ENCODE measurements around the gene LAIR2. TPM values are rescaled to one million over a fixed set of nuclear protein-coding genes. Genes with fewer than 3 reads are reported as not detected.
"Not testable (repeated sequence)": the region's sequence is repeated elsewhere in the genome, so short reads cannot be mapped to it uniquely, and the experiment has no call there.

LAIR2 gene
- polyA plus RNA-seq, 1 donor = not detected

- DNase-seq (ENCODE audit: low read depth) = no peak
Measured at GRCh38 chr19:54464630-54465425, 37.8 kb upstream of the LAIR2 start.

GRCh38 chr19:54465426-54466109, 37.1 kb upstream of the LAIR2 start:
- DNase-seq (ENCODE audit: low read depth) = no peak

- not testable (repeated sequence) for DNase-seq (ENCODE audit: low read depth)
Measured at GRCh38 chr19:54466110-54466480, 36.5 kb upstream of the LAIR2 start.

- DNase-seq (ENCODE audit: low read depth) = no peak
Measured at GRCh38 chr19:54469496-54469934, 33.1 kb upstream of the LAIR2 start.

GRCh38 chr19:54470276-54470887, 32.2 kb upstream of the LAIR2 start:
- DNase-seq (ENCODE audit: low read depth) = no peak

GRCh38 chr19:54470991-54471782, 31.4 kb upstream of the LAIR2 start:
- no peak for DNase-seq (ENCODE audit: low read depth)

- no peak for DNase-seq (ENCODE audit: low read depth)
Measured at GRCh38 chr19:54473071-54473891, 29.4 kb upstream of the LAIR2 start, which contains the start of gene CDC42EP5. TSS of gene CDC42EP5 (minus strand) at chr19:54473296. CDS start at chr19:54465547, 7,749 bp downstream.

- no peak for DNase-seq (ENCODE audit: low read depth)
Measured at GRCh38 chr19:54473892-54474372, 28.7 kb upstream of the LAIR2 start.

- no peak for DNase-seq (ENCODE audit: low read depth)
Measured at GRCh38 chr19:54475706-54476105, 26.9 kb upstream of the LAIR2 start.

GRCh38 chr19:54477650-54478049, 25.0 kb upstream of the LAIR2 start:
- DNase-seq (ENCODE audit: low read depth) = no peak

GRCh38 chr19:54478677-54479266, 23.9 kb upstream of the LAIR2 start:
- no peak for DNase-seq (ENCODE audit: low read depth)

- no peak for DNase-seq (ENCODE audit: low read depth)
Measured at GRCh38 chr19:54480051-54480450, 22.6 kb upstream of the LAIR2 start.

- DNase-seq (ENCODE audit: low read depth) = no peak
Measured at GRCh38 chr19:54481326-54481930, 21.2 kb upstream of the LAIR2 start.

- DNase-seq (ENCODE audit: low read depth) = no peak
Measured at GRCh38 chr19:54482889-54483288, 19.7 kb upstream of the LAIR2 start.

- no peak for DNase-seq (ENCODE audit: low read depth)
Measured at GRCh38 chr19:54484451-54484850, 18.2 kb upstream of the LAIR2 start.

- no peak for DNase-seq (ENCODE audit: low read depth)
Measured at GRCh38 chr19:54485851-54486250, 16.8 kb upstream of the LAIR2 start.

GRCh38 chr19:54489341-54489740, 13.3 kb upstream of the LAIR2 start:
- no peak for DNase-seq (ENCODE audit: low read depth)

GRCh38 chr19:54489766-54490165, 12.9 kb upstream of the LAIR2 start:
- no peak for DNase-seq (ENCODE audit: low read depth)

GRCh38 chr19:54492568-54492967, 10.1 kb upstream of the LAIR2 start:
- no peak for DNase-seq (ENCODE audit: low read depth)

- not testable (repeated sequence) for DNase-seq (ENCODE audit: low read depth)
Measured at GRCh38 chr19:54493056-54493455, 9.6 kb upstream of the LAIR2 start.

Measured in forelimb muscle (tissue), 1 donor.